ENCODE data around the gene IGSF23. TPM values are rescaled to one million over a fixed set of nuclear protein-coding genes. Genes with fewer than 3 reads are reported as not detected.
A peak's percentile ranks its signal among the peaks of the same experiment; 100 is the strongest.

The IGSF23 gene
- total RNA-seq, 4 donors from 2014 or later: 7.5 to 20.7 (median 11.0) TPM; not detected in 1

DNA sequence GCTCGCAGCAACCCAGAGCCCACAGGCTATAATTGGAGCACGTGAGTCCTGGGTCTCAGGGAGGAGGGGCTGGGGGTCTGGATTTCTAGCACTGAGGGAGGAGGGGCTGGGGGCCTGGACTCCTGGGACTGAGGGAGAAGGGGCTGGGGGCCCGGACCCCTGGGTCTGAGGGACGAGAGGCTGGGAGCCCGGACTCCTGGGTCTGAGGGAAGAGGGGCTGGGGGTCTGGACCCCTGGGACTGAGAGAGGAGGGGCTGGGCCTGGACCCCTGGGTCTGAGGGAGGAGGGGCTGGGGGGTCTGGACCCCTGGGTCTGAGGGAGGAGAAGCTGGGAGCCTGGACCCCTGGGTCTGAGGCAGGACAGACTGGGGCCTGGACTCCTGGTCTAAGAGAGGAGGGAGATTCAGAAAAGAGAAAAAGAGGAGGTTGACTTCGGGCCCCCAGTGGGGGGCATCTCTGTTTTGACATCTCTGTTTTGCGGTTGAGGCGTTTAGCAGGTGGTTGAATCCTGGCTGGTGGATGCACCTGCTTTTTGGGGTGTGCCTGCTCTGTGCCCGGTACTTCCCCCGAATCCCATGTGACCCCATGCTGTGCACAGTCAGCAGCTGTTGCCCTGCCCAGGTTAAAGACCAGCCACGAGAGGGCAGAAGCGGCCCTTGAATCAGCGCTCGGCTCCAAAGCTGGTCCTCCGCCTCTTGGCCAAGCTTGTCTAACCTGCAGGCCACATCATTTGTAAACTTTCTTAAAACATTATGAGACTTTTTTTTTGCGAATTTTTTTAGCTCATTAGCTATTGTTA is 40.8 kb downstream of the IGSF23 start:
- H3K4me1 ChIP-seq: peaks cover 0 to 7% (median 1%) of the 10 kb centered on the region in 4 donors
- H3K4me3 ChIP-seq: no peak overlapping the region
- H3K27me3 ChIP-seq: no peaks in the 10 kb centered on the region
- H3K36me3 ChIP-seq: peaks cover 0 to 75% (median 0%) of the 10 kb centered on the region in 3 donors
- TF ChIP-seq POLR2A (IDR thresholded peaks at IDR 0.05): no peak
- TF ChIP-seq CTCF (IDR thresholded peaks at IDR 0.05): peak; percentile 28 to 85 (median 62)
- H3K9me3 ChIP-seq: no peaks in the 10 kb centered on the region
- peak; percentile 85 to 94 (median 86) for DNase-seq
- H3K27ac ChIP-seq: no peak overlapping the region

DNA sequence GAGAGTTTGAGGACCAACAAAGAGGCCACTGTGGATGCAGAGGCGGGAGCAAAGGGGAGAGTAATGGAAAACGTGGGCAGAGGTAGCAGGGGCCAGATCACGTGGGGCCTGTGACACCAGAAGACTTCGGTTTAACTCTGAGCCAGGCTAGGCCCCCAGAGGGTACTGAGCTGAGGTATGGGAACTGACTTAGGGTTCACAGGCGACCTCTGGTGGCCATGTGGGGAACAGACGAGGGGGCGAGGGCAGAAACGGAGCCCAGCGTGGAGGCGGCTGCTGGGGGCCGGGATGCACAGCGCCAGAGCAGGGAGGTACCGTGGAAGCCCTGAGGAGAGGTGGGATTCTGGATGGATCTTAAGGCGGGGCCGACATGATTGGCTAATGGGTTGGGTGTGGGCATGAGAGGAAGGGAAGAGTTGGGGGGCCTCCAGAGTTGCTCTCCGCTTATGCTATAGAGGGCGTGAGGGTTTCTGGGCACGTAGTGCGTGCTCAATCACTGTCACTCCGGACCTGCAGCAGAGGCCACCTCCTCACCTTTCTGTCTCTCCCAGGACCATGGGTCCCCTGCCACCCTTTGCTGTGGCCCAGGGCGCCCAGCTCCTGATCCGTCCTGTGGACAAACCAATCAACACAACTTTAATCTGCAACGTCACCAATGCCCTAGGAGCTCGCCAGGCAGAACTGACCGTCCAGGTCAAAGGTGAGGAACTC is 44.0 kb downstream of the IGSF23 start:
- H3K4me1 ChIP-seq: peaks cover 0 to 7% (median 1%) of the 10 kb centered on the region in 4 donors
- TF ChIP-seq POLR2A (IDR thresholded peaks at IDR 0.05) (no peak), CTCF (IDR thresholded peaks at IDR 0.05) (peak; percentile 44 to 90 (median 85))
- H3K27me3 ChIP-seq: no peaks in the 10 kb centered on the region
- peak; percentile 58 to 85 (median 75) for DNase-seq
- peaks cover 0 to 73% (median 0%) of the 10 kb centered on the region in 3 donors for H3K36me3 ChIP-seq
- no peak overlapping the region for H3K27ac ChIP-seq
- no peaks in the 10 kb centered on the region for H3K9me3 ChIP-seq
- H3K4me3 ChIP-seq: no peak overlapping the region

DNA sequence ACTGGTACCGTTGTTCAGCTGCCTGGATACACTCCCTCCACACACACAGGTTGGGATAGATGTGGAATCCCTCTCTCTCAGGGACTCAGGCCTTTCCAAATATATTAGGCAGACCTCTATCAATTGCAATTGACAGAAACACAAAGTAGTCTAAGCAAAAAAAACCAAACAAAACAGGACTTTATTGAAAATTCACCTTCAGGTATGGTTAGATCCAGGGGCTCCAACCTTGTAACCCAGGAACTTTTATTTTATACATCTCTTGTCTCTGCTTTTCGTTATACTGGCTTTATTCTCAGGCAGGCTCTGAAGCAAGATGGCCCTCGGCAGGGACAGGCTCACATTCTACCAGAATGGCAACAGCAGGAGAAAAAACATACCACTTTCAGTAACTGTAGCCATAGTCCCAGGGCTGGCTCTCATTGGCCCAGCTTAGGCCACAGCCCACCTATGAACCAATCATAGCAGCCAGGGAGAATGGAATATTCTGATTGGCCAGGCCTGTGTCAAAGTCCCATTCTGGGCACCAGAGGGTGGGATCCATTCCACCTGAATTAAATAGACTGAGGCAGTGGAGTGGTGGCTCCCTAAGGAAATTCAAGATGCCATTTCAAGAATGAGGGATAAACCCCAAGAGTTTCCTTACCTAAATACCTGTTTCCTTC is 44.8 kb downstream of the IGSF23 start:
- peaks cover 0 to 73% (median 0%) of the 10 kb centered on the region in 3 donors for H3K36me3 ChIP-seq
- no peaks in the 10 kb centered on the region for H3K9me3 ChIP-seq
- H3K4me3 ChIP-seq: no peak overlapping the region
- TF ChIP-seq POLR2A (IDR thresholded peaks at IDR 0.05): no peak
- no peak for TF ChIP-seq CTCF (IDR thresholded peaks at IDR 0.05)
- H3K4me1 ChIP-seq: peaks cover 0 to 7% (median 1%) of the 10 kb centered on the region in 4 donors
- H3K27me3 ChIP-seq: no peaks in the 10 kb centered on the region
- DNase-seq: no peak
- no peak overlapping the region for H3K27ac ChIP-seq

GRCh38 chr19:44660081-44660480 is 46.7 kb downstream of the IGSF23 start:
- no peak for DNase-seq
- H3K36me3 ChIP-seq: peaks cover 0 to 68% (median 0%) of the 10 kb centered on the region in 3 donors

More at GRCh38 chr19:44660081-44660480, 46.7 kb downstream of the IGSF23 start:
- Histone ChIP-seq H3K27ac (no peak overlapping the region), H3K9me3 (no peaks in the 10 kb centered on the region), H3K4me3 (no peak overlapping the region), H3K27me3 (no peaks in the 10 kb centered on the region), H3K4me1 (no peaks in the 10 kb centered on the region)
- TF ChIP-seq CTCF (IDR thresholded peaks at IDR 0.05) (no peak), POLR2A (IDR thresholded peaks at IDR 0.05) (no peak)

Data from Peyer's patch (tissue), 4 donors.